ENCODE results near the gene SHKBP1.
"Not testable (repeated sequence)": the region's sequence is repeated elsewhere in the genome, so short reads cannot be mapped to it uniquely, and the experiment has no call there.

SHKBP1 gene

DNA sequence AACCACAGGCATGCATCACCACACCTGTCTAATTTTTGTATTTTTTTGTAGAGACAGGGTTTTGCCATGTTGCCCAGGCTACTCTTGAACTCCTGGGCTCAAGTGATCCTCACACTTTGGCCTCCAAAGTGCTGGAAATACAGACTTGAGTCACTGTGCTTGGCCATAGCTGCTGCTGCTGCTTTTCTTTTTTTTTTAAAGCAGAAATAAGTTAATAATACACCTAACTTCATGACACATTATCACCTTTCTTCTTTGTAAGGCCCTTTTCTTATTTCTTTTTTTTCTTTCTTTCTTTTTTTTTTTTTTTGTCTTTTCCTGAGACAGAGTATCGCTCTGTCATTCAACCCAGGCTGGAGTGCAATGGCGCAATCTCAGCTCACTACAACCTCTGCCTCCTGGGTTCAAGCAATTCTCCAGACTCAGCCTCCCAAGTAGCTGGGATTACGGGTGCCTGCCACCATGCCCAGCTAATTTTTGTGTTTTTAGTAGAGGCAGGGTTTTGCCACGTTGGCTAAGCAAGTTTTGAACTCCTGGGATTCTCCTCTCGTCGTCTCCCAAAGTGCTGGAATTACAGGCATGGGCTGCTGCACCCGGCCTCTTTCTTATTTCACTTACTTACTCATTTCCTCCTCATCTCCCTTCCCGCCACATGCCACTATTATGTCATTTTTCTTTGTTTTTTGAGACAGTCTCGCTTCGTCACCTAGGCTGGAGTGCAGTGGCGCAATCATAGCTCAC is 8.7 kb downstream of the SHKBP1 start:
- no peak for DNase-seq (ENCODE audit: low read depth, low spot score)

DNA sequence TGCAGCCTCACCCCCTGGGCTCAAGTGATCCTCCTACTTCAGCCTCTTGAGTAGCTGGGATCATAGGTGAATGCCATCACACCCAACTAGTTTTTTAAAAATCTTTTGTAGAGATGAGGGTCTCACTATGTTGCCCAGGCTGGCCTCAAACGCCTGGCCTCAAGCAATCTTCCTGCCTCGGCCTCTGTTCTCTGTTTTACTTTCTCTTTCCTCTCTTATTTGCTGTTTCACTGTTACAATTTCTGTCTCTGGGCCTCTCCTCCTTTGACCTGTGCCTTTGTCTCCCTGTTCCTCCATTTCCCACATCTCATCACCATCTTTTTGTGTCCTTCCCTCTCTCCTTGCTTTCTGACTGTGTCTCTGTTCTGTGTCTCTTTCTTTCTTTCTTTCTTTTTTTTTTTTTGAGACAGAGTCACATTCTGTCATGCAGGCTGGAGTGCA is 9.3 kb downstream of the SHKBP1 start:
- DNase-seq (ENCODE audit: low read depth, low spot score): no peak

DNA sequence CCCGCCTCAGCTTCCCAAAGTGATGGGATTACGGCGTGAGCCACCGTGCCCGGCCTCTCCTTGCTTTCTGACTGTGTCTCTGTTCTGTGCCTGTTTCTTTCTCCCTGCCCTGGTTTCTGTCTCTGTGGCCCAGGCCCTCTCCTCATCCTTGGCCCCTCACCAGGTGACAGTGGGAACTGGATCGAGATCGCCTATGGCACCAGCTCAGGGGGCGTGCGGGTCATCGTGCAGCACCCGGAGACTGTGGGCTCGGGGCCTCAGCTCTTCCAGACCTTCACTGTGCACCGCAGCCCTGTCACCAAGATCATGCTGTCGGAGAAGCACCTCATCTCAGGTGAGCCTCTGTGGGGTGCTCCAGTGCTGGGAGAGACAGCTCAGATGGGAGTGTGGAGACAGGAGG is 9.9 kb downstream of the SHKBP1 start:
- no peak for DNase-seq (ENCODE audit: low read depth, low spot score)

DNA sequence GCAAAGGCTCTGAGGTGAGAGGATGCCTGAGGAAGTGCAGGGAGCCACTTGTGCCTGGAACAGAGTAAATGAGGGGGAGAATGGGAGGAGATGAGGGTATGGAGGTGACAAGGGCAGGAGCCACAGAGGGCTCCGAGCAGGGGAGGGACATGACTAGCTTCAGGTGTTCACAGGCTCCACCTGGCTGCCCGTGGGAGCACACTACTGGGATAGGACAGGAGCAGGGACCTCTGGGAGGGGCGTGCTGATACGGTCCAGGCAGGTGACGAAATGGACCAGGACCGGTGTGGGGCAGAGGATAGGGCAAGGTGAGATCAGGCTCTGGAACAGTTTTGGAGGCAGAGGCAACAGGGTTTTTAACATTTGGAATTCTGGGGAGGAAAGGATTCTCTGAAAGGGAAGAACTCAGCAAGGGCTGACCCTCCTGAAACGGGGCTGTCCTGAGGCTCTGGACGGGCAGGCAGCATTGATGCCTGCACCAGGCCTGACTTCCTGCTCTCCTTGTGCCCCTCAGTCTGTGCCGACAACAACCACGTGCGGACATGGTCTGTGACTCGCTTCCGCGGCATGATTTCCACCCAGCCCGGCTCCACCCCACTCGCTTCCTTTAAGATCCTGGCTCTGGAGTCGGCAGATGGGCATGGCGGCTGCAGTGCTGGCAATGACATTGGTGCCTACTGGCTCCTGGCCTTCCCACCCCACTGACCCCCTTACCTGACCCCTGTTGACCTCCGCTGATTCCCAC is 11.6 kb downstream of the SHKBP1 start:
- no peak for DNase-seq (ENCODE audit: low read depth, low spot score)

DNA sequence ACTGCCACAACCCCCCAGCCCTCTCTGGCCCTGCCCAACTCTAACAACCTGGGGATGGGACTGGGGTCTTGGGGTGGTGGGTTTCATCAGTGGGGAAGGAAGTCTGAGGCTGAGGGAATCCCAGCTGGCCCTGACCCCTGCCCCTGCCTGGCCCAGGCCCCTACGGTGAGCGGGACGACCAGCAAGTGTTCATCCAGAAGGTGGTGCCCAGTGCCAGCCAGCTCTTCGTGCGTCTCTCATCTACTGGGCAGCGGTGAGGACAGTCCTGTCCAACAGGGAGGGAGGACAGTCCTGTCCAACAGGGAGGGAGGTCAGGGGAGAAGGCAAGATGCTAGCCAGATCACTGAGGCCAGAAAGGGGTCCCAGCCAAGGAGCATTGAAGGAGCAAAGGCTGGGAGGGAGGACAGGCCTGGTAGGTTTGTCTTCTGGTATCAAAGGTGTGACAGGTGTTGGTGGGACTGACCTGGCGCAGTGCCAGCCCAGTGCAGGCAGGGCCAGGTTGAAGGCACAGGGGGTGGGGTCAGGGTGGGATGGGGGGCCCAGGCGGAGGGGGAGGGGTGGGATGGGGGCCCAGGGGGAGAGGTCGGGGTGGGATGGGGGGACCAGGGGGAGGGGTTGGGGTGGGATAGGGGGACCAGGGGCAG is 12.4 kb downstream of the SHKBP1 start:
- DNase-seq (ENCODE audit: low read depth, low spot score): no peak

DNA sequence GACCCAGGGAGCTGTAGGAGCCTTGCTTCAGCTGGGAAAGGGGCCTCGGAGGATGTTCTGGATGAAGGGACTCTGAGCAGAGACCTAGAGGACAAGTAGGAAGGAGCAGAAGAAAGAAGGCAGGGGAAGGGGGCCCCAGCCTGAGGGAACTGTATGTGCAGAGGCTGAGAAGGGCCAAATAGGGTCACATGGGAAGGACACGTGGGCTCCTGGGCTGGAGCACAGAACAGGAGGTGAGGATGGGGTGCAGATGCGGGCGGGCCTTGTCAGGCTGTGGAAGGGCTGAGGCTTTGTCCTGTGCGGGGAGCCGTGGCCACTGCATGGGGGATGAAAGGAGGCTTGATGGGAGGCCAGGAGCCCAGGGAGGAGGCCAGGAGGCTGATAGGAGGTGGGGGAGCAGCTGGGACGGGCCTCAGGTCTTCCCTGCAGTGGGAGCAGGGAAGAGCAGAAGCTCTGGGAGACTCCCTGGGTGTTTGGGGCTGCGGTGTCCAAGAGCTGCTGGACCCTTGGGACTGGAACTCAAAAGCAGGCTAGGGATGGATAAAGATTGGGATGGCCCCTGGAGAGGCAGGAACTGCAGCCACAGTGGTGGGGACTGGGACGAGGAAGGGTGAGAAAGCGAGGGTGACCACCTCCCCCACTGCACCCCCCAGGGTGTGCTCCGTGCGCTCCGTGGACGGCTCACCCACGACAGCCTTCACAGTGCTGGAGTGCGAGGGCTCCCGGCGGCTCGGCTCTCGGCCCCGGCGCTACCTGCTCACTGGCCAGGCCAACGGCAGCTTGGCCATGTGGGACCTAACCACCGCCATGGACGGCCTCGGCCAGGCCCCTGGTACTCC is 13.1 kb downstream of the SHKBP1 start:
- no peak for DNase-seq (ENCODE audit: low read depth, low spot score)

DNA sequence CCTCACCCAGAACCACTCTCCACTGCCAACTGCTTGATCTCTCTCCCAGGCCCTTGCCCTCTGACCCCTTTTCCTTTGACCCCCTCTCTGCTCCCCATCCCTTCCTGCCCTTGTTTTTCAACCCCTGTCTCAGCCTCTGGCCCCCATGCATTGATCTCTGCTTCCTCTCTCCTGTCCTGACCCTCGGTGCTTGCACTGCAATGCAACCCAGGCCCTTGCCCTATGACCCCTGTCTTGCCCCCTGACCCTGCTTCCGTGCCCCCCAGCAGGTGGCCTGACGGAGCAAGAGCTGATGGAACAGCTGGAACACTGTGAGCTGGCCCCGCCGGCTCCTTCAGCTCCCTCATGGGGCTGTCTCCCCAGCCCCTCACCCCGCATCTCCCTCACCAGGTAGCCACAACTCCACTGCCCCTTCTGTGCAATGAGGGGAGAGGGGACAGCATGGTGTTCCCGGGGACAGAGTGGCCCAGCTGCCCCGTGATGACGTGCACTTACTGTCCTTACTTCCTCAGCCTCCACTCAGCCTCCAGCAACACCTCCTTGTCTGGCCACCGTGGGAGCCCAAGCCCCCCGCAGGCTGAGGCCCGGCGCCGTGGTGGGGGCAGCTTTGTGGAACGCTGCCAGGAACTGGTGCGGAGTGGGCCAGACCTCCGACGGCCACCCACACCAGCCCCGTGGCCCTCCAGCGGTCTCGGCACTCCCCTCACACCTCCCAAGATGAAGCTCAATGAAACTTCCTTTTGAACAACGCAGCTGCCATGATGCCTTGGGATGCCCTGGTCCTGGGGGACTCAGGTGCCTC is 14.0 kb downstream of the SHKBP1 start:
- DNase-seq (ENCODE audit: low read depth, low spot score): no peak

DNA sequence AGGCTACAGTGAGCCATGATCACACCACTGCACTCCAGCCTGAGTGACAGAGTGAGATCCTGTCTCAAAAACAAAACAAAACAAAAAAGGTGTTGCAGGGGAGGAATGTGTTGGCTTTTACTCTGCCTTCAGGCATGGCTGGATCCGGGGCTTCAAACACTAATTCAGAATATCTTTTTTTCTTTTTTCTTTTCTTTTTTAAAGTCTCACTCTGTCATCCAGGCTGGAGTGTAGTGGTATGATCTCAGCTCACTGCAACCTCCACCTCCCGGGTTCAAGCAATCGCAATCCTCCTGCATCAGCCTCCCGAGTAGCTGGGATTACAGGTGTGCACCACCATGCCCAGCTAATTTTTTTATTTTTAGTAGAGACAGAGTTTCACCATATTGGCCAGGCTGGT is 15.1 kb downstream of the SHKBP1 start:
- not testable (repeated sequence) for DNase-seq (ENCODE audit: low read depth, low spot score)

DNA sequence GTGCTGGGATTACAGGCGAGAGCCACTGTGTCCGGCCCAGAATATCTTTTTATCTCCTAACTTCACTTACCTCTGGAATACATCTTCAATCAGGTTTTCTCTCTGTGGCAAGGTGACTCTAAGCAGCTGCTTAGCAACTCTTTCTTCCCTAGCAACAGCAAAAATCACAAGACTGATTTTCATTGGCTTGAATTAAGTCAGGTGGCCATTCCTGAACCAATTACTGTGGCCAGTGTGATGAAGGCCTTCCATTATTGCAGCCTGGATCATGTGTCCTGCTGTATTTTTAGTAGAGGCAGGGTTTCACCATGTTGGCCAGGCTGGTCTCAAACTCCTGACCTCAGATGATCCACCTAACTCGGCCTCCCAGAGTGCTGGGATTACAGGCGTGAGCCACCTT is 15.5 kb downstream of the SHKBP1 start:
- DNase-seq (ENCODE audit: low read depth, low spot score): no peak

DNA sequence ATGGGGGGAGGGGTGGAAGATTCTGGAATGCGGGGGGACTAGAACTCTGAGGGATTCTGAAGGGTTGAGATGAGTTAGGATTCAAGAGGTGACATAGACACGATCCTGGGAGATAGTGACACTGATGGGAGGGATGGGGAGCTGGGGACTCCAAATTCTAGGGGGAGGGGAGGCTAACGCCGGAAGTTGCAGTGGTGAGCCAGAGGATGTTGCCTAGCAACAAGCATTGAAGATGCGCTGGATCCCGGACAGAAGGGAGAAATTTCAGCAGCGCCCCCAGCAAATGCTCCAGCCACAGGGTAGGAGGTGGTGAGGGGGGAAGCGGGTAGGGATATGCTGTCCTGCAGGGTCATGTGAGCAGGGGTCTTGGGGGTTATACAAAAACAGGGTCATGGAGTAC is 17.6 kb downstream of the SHKBP1 start:
- DNase-seq (ENCODE audit: low read depth, low spot score): no peak

DNA sequence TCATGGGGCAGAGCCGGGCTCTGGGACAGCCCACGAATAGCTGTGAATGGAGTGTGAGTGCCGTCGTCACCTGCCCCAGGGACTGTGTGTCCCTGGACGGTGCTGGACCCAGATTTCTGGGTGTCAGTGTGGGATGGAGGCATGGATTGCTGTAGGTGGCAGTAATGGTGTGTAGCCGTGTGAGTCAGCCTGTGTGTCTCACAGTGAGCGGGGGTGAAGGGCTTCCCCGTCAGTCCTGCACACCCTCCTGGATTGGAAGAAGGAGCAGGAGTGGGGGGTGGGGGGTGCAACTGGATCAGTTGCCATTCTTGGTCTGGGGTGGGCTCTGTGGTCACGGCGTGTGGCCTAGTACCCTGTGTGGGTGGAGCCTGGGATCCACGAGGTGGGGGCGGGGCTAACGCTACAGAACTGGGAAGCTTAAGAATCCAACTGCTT is 18.0 kb downstream of the SHKBP1 start:
- DNase-seq (ENCODE audit: low read depth, low spot score): no peak

DNA sequence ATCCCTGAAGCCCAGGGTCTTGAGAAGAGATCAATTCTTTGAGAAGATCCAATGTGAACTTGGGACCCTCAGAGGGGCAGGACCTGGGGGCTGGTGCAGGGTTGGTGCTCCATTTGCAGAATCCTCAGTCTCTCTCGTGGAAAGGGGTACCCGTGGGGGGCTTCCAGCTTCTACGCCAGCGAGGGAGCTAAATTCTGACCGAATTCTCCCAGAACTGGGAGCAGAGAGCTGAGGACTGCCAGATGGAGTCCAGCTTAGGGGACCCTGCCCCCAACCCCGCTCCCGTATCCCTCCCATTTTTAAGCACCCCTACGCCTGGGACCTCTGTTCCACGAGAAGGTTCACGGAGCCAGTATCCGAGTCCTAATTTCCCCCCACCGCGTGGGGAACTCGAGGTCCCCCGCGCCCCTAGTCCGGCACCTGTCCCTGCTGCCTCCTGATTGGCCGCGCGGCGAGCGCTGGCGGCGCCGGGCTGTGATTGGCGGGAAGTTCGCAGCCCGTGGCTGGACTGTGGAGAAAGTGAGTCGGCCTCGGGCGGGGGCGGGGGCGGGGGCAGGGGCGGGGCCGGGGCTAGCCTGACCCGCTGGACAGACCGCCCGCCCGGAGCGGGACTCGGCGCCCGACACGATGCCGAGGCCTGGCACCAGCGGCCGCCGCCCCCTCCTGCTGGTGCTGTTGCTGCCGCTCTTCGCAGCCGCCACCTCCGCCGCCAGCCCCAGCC is 20.1 kb downstream of the SHKBP1 start:
- no peak for DNase-seq (ENCODE audit: low read depth, low spot score)

DNA sequence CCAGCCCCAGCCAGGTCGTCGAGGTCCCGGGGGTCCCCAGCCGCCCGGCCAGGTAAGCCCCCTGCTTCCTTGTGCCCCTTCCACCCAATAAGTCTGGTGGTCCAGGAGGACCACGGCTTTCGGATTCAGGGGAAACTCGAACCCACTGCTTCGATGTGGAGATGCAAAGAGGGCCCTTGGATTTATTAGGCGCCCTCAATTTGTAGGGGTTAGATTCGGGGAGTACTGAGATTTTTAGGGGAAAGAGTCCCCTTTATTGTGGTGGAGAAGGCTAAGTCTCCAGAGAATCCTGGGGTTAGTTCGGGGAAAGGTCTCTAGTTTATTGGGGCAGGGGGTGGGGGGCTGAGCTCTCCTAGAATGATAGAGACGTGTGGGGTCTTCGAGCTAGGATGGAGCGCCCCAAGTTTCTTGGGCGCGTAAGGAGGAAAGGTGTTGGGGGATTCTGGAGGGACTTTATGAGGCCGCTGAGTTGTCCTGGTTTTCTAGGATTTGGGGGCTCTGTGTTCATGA is 20.7 kb downstream of the SHKBP1 start:
- DNase-seq (ENCODE audit: low read depth, low spot score): no peak

DNA sequence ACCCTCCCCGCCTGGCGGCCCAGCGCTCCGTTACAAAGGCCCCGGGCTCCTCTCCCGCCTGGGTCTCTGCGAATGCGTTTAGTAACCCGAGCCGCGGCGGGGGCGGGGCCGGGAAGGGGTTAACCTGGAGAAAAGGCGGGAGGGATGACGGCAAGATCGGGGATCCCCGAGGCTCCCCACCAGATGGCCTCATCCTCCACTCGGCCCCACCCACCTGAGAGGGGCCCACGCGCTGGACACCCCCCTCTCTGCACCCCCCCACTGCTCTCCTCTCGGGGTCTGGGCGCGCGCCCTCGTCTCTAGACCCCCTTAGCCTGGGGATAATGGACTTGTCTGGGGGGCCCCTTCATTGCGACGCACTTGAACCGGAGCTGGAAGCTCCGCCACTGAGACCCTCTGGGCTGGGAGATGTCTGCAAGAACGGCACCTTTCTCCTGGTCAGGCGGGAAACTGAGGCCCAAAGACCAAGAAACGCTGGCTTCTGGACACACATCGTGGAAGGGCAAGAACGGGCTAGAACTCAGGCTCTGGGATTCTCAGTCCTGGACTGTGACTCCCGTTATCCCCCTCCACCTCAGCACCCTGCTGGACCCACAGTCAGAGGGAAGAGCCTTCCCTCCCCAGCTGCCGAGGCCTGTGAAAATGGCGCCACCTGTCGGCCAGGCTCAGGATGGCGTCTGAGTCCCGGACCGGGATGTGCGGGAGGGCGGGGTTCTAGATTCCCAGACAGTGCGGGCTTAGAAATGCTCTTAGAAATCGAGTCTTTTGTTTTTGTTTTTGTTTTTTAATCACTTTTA is 21.6 kb downstream of the SHKBP1 start:
- DNase-seq (ENCODE audit: low read depth, low spot score): peak; percentile 68

DNA sequence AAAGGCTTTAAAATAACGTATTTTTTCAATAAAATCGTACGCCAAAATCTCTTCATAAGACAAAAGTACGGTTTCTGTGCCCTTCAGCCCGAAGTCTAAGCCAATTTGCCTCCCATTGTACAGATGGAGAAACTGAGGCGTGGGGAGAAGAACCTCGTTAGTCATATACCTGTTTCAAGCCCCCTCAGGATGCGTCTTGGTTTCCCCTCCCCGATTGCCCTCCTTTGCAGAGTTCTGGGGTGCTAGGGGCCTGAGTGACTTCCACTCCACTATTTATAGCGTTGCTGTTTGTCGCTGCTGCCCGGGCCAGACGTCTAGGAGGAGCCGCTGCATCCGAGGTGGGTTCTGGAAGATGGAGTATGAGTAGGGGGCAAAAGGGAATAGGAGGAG is 22.2 kb downstream of the SHKBP1 start:
- DNase-seq (ENCODE audit: low read depth, low spot score): no peak

DNA sequence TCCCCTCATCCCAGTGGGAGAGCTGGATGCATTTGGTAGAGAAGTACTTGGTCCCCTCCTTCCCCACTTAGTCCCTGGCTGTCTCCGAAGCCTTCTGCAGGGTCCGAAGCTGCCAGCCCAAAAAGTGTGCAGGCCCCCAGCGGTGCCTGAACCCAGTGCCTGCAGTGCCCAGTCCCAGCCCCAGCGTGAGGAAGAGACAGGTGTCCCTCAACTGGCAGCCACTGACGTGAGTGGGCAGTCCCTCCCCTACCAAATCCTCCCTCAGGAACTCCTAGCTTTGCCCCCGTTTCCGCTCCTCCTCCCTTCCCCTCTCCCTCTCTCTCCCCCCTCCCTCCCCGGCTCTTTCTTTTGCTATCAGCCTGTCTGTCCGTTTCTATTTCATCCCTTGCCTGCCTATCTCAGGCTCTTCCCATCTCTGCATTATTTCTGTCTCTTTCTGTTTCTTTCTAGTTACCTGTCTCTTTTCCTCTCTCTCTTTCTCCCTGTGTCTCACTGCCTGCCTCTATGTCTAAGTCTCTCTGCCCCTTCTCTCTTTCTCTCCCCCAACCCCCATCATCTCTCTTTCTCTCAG is 22.7 kb downstream of the SHKBP1 start:
- no peak for DNase-seq (ENCODE audit: low read depth, low spot score)

DNA sequence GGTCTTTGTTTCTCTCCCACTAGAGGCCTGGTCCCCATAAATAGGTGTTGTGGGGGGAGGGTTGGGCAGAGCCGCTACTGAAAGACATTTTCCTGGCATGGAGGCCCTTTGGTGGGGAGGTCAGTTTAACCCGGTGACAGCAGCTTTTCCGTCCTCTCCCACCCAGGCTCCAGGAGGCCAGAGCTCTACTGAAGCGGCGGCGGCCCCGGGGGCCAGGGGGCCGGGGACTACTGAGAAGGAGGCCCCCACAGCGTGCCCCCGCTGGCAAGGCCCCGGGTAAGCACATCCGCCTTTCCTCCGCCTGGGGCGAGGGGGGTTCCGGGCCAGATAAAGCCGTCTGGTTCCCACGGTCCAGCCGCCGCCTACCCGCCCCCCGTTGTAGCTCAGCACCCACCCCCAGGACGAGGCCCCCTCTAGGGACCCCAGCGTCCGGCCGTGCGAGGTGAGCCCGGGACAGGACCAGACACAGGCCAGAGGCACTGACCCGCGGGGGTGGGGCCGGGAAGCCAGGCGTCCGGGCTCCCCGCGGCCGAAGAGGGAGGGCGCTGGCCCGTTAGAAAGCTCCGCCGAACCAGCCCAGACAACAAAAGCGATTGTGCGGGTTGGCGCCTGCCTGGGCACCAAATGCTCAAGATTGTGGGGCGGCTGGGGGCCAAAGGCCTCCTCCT is 23.4 kb downstream of the SHKBP1 start:
- no peak for DNase-seq (ENCODE audit: low read depth, low spot score)

DNA sequence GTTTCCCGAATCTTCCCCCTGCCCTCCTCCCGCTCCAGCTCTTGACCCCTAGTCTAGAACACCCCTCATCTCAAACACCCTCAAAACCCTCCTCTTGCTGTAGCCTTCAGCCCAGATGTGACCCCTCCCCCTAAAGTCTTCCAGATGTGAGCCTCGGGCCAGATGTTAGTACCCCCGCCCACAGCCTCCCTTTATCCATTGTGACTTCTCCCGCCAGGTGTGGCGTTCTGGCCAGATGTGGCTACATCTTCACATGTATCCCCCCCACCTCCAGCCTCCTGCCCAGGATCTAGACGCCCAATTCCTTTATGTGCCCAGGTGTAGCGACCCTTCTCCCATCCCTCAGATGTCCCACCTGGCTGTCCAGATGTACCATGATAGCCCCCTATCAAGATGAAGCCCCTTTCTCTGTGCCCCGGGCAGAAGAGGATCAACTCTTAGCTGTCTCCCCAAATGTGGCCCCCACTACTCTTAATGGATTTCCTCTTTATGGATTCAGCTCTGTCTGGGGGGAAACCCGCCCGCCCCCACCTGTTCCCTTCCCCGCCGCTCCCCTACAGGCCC is 24.0 kb downstream of the SHKBP1 start:
- no peak for DNase-seq (ENCODE audit: low read depth, low spot score)
